ENCODE data around the gene KRT78.

DNA sequence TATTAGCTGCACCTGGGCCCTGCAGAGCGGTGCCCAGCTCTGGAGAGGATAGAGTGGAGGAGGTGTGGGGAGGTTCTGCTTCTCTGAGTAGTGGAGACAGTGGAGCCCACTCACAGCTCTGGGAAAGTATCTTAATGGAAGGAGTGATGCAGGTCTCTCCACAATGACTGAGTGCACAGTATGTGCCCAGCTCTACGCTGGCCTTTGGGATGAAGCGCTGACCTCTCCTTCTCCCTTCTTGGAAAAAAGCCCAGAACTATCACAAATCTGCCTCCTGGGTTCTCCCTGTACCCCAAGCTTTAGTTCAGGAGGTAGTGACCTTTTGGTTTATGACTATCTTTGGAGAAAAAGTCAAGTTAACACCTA is 52.4 kb downstream of the KRT78 start:
- TF ChIP-seq, protein P1, sequence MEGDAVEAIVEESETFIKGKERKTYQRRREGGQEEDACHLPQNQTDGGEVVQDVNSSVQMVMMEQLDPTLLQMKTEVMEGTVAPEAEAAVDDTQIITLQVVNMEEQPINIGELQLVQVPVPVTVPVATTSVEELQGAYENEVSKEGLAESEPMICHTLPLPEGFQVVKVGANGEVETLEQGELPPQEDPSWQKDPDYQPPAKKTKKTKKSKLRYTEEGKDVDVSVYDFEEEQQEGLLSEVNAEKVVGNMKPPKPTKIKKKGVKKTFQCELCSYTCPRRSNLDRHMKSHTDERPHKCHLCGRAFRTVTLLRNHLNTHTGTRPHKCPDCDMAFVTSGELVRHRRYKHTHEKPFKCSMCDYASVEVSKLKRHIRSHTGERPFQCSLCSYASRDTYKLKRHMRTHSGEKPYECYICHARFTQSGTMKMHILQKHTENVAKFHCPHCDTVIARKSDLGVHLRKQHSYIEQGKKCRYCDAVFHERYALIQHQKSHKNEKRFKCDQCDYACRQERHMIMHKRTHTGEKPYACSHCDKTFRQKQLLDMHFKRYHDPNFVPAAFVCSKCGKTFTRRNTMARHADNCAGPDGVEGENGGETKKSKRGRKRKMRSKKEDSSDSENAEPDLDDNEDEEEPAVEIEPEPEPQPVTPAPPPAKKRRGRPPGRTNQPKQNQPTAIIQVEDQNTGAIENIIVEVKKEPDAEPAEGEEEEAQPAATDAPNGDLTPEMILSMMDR (IDR thresholded peaks at IDR 0.05) = no peak
- TF ChIP-seq ZFX (IDR thresholded peaks at IDR 0.05; ENCODE audit: borderline replicate concordance) = no peak

Measured in 22Rv1 (cell line).